Fibroblast of pulmonary artery (primary cell): ENCODE measurements around the gene OR10X1.

ENCODE experiments used
- DNase-seq: peaks from one replicate; pipeline ENCODE4 v3.0.0-alpha.2; 2010; ENCODE audit warnings: low read depth
- H3K4me3 ChIP-seq: replicated peaks from 2 replicates; pipeline ENCODE4 v1.5.1; 2011; ENCODE audit warnings: low read depth, mild to moderate bottlenecking, control low read depth, low read length, moderate library complexity
- TF ChIP-seq, protein P1 (sequence below): IDR thresholded peaks from 2 replicates; pipeline ENCODE4 v1.5.1; 2011; ENCODE audit warnings: mild to moderate bottlenecking, control low read depth, low read length, inconsistent platforms; ENCODE audit errors: missing control alignments

OR10X1 gene

DNA sequence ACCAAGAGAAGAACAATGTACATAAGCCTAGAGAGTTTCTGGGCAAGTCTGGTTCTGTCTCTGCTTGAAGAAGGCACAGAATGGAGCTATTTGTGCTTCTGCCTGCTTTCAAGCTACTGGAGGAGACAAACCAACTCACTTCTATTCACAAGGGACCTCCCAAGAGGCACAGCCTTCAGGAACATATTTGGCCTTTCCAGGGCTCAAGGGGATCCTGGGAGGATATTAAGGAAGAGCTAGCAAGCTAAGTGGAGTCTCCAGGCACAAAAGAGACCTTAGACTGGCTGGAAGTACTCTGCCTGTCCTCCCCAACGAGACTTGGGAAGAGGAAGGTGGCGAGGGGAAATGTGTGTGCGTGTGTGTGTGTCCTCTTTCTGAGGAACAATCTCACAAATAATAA lies 25.3 kb downstream of the OR10X1 start, which contains the start of gene OR6Y1:
Gene OR6Y1, minus strand, starts transcription at position 54 of the 400 bp plus-strand sequence. CDS start 6,300 bp downstream, outside the sequence.
- TF ChIP-seq, protein P1, sequence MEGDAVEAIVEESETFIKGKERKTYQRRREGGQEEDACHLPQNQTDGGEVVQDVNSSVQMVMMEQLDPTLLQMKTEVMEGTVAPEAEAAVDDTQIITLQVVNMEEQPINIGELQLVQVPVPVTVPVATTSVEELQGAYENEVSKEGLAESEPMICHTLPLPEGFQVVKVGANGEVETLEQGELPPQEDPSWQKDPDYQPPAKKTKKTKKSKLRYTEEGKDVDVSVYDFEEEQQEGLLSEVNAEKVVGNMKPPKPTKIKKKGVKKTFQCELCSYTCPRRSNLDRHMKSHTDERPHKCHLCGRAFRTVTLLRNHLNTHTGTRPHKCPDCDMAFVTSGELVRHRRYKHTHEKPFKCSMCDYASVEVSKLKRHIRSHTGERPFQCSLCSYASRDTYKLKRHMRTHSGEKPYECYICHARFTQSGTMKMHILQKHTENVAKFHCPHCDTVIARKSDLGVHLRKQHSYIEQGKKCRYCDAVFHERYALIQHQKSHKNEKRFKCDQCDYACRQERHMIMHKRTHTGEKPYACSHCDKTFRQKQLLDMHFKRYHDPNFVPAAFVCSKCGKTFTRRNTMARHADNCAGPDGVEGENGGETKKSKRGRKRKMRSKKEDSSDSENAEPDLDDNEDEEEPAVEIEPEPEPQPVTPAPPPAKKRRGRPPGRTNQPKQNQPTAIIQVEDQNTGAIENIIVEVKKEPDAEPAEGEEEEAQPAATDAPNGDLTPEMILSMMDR, result no peak
- H3K4me3 ChIP-seq, result no peak within 1 kb of the TSS
- no peak for DNase-seq

DNA sequence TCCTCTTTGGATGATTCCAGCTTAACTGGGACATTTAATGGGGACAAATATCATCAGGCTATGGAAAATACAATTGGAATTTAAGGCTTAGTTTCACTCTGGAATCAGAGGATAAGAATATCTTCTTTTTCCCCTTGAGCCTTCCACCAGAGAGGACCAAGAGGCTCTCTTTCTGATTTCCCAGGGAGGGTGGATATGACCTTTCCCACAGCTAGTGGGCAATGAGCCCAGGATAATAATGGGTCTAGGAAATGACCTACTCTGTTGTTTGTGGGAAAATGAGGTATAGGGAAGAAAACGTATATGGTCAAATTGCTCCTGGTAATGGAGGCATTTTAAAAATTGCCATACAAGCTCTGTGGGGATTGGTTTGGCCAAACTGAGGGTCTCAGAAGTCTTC lies 27.4 kb downstream of the OR10X1 start:
- H3K4me3 ChIP-seq, result no peak overlapping the region
- no peak for DNase-seq
- TF ChIP-seq, protein P1, result no peak

DNA sequence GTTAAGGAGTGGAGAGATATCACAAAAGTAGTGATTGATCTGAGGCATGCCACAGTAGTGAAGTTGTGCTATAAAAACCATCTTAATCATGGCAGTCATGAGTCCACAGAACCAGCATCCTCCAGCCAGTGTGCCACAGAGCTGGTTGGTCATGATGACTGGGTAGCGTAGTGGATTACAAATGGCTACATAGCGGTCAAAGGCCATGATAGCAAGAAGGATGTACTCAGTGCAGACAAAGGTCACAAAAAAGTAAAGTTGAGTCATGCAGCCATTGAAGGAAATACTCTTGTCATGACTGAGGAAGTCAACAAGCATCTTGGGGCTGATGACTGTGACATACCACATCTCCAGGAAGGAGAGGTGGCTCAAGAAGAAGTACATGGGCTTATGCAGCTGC lies 32.2 kb downstream of the OR10X1 start:
- TF ChIP-seq, protein P1, result no peak
- DNase-seq, result no peak
- H3K4me3 ChIP-seq, result no peak overlapping the region

DNA sequence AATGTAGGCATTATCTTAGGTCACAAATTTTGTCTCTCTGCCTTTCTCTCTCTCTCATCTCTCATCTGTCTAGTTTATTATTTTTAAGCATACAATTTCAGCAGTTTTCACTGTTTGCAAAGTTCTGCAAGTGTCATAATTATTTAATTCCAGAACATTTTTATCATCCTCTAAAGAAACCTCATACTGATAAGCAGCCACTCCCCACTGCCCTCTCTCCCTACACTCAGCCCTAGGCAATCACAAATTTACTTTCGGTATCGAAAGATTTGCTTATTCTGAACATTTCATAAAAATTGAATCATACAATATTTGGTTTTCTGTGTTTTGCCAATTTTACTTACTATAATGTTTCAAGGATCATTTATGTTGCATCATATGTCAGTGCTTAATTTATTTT lies 42.1 kb downstream of the OR10X1 start:
- TF ChIP-seq, protein P1, result no peak
- peak overlapping the region; percentile 18 for H3K4me3 ChIP-seq
- no peak for DNase-seq

DNA sequence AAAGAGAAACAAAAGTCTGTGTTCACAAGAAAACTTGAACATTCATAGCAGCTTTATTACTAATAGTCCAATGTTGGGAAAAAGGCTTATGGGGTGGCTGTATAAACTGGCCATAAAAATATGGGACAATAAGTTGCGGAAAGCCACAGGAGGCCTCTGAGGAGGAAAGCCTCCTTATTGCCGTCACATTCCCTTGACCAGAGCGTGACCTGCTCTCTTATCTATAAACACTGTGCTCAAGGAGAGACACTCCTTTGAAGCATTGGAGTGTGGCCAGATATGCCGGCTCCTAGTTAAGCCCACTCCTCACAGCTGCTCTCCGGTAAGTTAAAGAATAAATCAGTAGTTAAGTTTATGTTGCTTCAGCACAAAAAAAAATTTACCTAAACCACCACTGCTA lies 45.2 kb downstream of the OR10X1 start:
- TF ChIP-seq, protein P1, result no peak
- no peak for DNase-seq
- H3K4me3 ChIP-seq, result no peak overlapping the region
